ENCODE data around the gene MYH10. TPM values are rescaled to one million over a fixed set of nuclear protein-coding genes. Genes with fewer than 3 reads are reported as not detected.

The MYH10 gene
- total and polyA plus RNA-seq, 9 donors: 30.4 to 117 (median 75.5) TPM

DNA sequence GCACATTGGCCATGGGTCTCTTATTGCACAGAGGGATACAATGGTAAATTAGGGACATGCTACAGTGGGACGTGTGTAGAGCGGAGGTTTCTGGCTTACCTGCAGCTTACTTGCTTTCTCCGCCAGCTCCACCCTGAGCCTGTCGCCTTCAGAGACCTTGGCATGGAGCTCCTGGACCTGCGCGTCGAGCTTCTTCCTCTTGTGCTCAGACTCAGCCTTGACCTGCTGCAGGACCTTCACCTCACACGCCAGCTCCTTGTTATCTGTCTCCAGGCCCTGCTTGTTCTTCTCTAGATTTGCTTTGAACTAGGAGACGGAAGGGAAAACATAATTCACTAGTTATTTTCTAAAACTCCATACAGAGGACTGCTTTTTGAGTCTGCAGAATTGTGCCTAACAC lies 131.4 kb downstream of the MYH10 start:
- peak in 2 of 5 donors; percentile 63 to 76 for DNase-seq
- Histone ChIP-seq H3K4me1 (ENCODE audit: insufficient read depth) (peaks cover 5% of the 10 kb centered on the region), H3K27ac (no peak overlapping the region), H3K9me3 (no peaks in the 10 kb centered on the region), H3K36me3 (no peaks in the 10 kb centered on the region), H3K4me3 (no peak overlapping the region), H3K27me3 (no peaks in the 10 kb centered on the region)
- WGBS, 3 donors: 38 to 61% (median 42%) methylated on average over 9 of the region's 9 CpGs
- intact Hi-C loops (cut with DNase I): no loop called here
- TF ChIP-seq POLR2A (IDR thresholded peaks at IDR 0.05) (no peak), EP300 (IDR thresholded peaks at IDR 0.05) (no peak)
- TF ChIP-seq, protein P1, sequence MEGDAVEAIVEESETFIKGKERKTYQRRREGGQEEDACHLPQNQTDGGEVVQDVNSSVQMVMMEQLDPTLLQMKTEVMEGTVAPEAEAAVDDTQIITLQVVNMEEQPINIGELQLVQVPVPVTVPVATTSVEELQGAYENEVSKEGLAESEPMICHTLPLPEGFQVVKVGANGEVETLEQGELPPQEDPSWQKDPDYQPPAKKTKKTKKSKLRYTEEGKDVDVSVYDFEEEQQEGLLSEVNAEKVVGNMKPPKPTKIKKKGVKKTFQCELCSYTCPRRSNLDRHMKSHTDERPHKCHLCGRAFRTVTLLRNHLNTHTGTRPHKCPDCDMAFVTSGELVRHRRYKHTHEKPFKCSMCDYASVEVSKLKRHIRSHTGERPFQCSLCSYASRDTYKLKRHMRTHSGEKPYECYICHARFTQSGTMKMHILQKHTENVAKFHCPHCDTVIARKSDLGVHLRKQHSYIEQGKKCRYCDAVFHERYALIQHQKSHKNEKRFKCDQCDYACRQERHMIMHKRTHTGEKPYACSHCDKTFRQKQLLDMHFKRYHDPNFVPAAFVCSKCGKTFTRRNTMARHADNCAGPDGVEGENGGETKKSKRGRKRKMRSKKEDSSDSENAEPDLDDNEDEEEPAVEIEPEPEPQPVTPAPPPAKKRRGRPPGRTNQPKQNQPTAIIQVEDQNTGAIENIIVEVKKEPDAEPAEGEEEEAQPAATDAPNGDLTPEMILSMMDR (IDR thresholded peaks at IDR 0.05): no peak

DNA sequence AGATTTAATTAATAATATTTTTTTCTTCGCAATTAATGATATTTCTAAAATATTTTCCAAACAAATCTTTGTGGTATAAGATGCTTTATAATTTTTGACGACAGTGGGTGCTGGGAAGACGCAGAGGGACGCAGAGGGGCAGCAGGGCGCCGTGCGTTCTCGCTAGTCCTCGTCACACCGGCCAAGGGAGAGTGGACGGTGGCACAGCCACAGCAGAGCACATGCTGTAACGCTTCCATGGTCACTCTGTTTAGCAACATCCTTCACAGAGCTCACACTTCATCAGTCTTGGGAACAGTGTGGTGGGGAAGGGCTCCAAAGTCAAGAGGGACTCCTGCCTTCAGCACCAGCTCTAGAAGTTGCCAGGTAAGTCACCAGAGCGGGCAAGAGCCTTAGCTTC lies 134.4 kb downstream of the MYH10 start:
- H3K27ac ChIP-seq: no peak overlapping the region
- no peak for DNase-seq
- no peaks in the 10 kb centered on the region for H3K9me3 ChIP-seq
- TF ChIP-seq EP300 (IDR thresholded peaks at IDR 0.05) (no peak), POLR2A (IDR thresholded peaks at IDR 0.05) (no peak)
- TF ChIP-seq, protein P1 (IDR thresholded peaks at IDR 0.05): no peak
- H3K27me3 ChIP-seq: no peaks in the 10 kb centered on the region
- H3K36me3 ChIP-seq: no peaks in the 10 kb centered on the region
- no peak overlapping the region for H3K4me3 ChIP-seq
- intact Hi-C loops (cut with DNase I): no loop called here
- 86 to 88% (median 87%) methylated on average over 13 of the region's 13 CpGs for WGBS, 3 donors
- H3K4me1 ChIP-seq (ENCODE audit: insufficient read depth): peaks cover 5% of the 10 kb centered on the region

DNA sequence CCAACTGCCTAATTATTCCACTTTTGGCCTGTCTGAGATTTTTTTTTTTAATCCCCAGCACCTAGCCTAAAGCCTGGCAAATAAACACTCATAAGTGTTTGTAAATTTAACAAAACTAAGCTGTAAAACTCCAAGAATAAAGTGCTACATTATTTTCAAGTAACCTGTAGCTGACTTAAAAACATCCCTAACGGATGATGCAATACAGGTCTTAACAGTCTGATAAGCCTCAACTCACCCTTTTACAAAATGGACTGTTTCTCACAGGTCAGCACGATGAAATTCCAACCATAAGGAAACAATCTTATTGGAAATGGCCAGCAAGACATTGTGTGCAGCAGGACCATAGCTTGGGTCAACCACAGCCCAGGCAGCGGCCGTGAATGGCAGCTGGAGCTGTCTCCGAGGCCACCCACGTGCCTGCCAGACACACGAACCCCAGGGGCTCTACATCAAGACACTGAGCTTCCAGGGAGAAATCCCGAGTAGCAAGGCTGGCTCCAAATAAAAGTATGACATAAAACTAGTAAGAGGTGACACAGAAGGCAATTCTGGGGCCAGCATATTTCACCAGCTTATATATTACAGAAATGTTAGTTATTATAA lies 135.9 kb downstream of the MYH10 start:
- intact Hi-C loops (cut with DNase I): no loop called here
- H3K27ac ChIP-seq: no peak overlapping the region
- H3K36me3 ChIP-seq: no peaks in the 10 kb centered on the region
- no peak overlapping the region for H3K4me3 ChIP-seq
- DNase-seq: no peak
- WGBS, 3 donors: 75 to 89% (median 79%) methylated on average over 8 of the region's 8 CpGs
- H3K27me3 ChIP-seq: no peaks in the 10 kb centered on the region
- H3K4me1 ChIP-seq (ENCODE audit: insufficient read depth): peaks cover 3% of the 10 kb centered on the region
- no peaks in the 10 kb centered on the region for H3K9me3 ChIP-seq
- TF ChIP-seq EP300 (IDR thresholded peaks at IDR 0.05) (no peak), POLR2A (IDR thresholded peaks at IDR 0.05) (no peak)
- TF ChIP-seq, protein P1 (IDR thresholded peaks at IDR 0.05): no peak

DNA sequence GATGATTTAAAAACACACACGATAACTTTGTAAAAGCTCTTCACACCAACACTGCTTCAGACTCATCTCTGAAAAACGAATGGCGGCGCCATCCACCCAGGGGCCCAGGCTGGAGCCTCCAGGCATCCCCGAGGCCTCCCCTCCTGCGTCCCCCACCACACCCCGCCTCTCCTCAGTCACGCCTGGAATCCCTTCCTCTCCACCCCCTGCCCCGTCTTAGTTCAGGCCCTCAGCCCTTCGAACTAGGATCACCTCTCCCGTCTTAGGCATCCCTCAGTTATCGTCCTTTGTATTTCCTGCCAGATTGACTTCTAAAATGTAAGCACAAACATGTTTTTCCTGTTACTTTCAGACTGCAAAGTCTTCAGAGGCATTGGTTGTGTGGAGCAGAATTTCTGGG lies 136.5 kb downstream of the MYH10 start:
- Histone ChIP-seq H3K27me3 (no peaks in the 10 kb centered on the region), H3K27ac (no peak overlapping the region), H3K36me3 (no peaks in the 10 kb centered on the region), H3K4me3 (no peak overlapping the region), H3K9me3 (no peaks in the 10 kb centered on the region), H3K4me1 (ENCODE audit: insufficient read depth) (no peaks in the 10 kb centered on the region)
- intact Hi-C loops (cut with DNase I): no loop called here
- WGBS, 3 donors: 72 to 80% (median 78%) methylated on average over 12 of the region's 12 CpGs
- TF ChIP-seq, protein P1 (IDR thresholded peaks at IDR 0.05): no peak
- no peak for TF ChIP-seq EP300 (IDR thresholded peaks at IDR 0.05)
- TF ChIP-seq POLR2A (IDR thresholded peaks at IDR 0.05): no peak
- DNase-seq: no peak

All from ovary (tissue), 9 donors.